Measurements from ENCODE around the gene WSCD2. TPM values are rescaled to one million over a fixed set of nuclear protein-coding genes. Genes with fewer than 3 reads are reported as not detected.

The WSCD2 gene
- total and polyA plus RNA-seq, 2 donors (not counting 3 experiments of a cell fraction or from before 2014, with no cell fraction given), result not detected

DNA sequence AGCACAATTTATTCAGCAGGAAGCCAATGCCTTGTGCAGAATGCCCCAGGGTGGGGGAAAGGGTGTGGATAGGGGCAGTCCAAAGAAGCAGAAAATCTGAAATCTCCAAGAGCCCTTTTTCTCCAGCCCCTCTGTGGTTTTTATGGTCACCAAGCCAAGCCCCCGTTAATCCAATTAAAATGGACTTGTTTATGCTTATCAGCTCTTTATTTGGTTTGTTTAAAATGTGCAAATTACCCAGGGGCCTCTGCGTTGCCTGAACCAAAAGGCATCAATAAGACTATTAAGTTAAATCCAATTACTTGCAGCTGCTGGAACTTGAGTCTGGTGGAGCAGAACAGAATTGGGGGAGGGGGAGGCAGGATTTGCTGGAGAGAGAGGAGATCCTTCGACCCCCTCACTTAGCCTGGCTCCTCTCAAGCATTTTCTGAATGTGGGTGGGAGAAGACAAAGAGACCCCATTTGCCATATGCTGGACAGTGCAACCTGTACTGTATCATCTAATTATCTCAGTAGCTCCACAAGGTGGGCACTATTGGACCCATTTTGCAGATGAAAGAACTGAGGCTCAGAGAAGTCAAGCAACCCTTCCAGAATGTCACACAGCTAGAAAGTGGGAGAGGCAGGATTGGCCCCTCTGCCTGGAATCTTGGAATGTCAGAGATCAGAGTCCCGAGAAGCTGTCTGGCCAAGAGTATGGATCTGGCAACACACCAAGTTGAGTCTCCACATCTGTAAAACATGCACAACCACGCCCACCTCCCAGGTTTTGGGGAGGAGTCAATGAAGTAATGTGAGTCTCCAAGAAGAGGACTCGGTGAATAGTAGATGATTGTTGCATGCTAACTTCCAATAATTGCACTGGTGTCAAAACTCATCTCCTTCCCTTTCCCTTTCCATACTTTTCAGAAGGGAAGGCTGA, 143.1 kb downstream of the WSCD2 start:
- H3K9me1 ChIP-seq (replicated peaks; ENCODE audit: control insufficient read depth, extremely low read depth, insufficient read depth, low read length), result no peaks in the 10 kb centered on the region
- no peak overlapping the region for H3K4me3 ChIP-seq (replicated peaks in 1 of 3; ENCODE audit: insufficient read depth in 1 of 3, low read depth in 1 of 3, low read length in 3 of 3)
- H3K4me1 ChIP-seq (ENCODE audit: control insufficient read depth, extremely low read depth, insufficient read depth, low read length), result no peaks in the 10 kb centered on the region
- no peak for TF ChIP-seq EZH2 (IDR thresholded peaks at IDR 0.05; ENCODE audit: borderline replicate concordance, low read depth, low read length, severe bottlenecking)
- no peak for TF ChIP-seq FOS (IDR thresholded peaks at IDR 0.05; ENCODE audit: borderline replicate concordance, insufficient read depth, low read length)
- TF ChIP-seq, protein P1, sequence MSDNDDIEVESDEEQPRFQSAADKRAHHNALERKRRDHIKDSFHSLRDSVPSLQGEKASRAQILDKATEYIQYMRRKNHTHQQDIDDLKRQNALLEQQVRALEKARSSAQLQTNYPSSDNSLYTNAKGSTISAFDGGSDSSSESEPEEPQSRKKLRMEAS (IDR thresholded peaks at IDR 0.05; ENCODE audit: insufficient read depth, insufficient read length), result no peak
- TF ChIP-seq MYC (IDR thresholded peaks at IDR 0.05; ENCODE audit: low read depth, low read length), result no peak
- TF ChIP-seq POLR2AphosphoS5 (IDR thresholded peaks at IDR 0.05; ENCODE audit: insufficient read depth, low read depth, low read length), result no peak
- dilution Hi-C loops (cut with MboI; ENCODE audit: extremely low pct_ligation_motif_present, low sequenced_read_pairs), result no loop called here
- no peak overlapping the region for H3K9ac ChIP-seq (replicated peaks; ENCODE audit: extremely low read depth, insufficient read depth, low read length)
- no peak for DNase-seq (ENCODE audit: low read depth, low spot score)
- BruUV-seq (replicated peaks), result no TSS peak
- FAIRE-seq, result no peak
- no peak overlapping the region for H2AFZ ChIP-seq (ENCODE audit: low read depth, low read length)
- H3K9me3 ChIP-seq (replicated peaks; ENCODE audit: control insufficient read depth, insufficient read depth, low read length), result no peaks in the 10 kb centered on the region
- ChIA-PET POLR2A (no interaction called here), CTCF (no interaction called here)
- intact Hi-C loops (cut with micrococcal nuclease), result no loop called here
- no peaks in the 10 kb centered on the region for H3K36me3 ChIP-seq (ENCODE audit: control insufficient read depth in 2 of 2, extremely low read depth in 1 of 2, insufficient read depth in 2 of 2, low read length in 2 of 2)
- H4K20me1 ChIP-seq (replicated peaks; ENCODE audit: control insufficient read depth, extremely low read depth, insufficient read depth, low read length), result no peaks in the 10 kb centered on the region
- H3K4me2 ChIP-seq (ENCODE audit: insufficient read depth, low read length), result no peak overlapping the region
- H3K27ac ChIP-seq (ENCODE audit: insufficient read depth, low read depth, low read length), result no peak overlapping the region
- no peaks in the 10 kb centered on the region for H3K27me3 ChIP-seq (ENCODE audit: control insufficient read depth in 2 of 2, insufficient read depth in 2 of 2, low read length in 2 of 2)
- no peaks in the 10 kb centered on the region for H3K79me2 ChIP-seq (ENCODE audit: control insufficient read depth, insufficient read depth, low read length)

DNA sequence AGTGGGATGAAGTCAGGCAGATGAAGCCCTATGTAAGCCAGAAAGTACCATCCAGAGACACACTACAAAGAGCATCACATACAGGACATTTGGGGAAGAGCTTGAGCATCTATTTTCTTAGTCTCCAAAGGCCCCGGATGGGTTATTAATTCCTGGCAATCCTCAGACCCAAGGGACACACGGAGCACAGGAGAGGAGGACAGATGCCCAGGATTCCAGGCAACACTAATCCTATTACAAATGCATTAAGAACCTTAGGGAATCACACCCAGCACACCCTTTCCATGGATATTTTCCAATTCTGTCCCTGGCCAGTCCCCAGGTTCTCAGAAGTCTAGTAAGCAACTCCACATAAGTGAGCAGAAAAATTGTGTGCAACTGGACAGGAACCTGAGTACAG, 144.1 kb downstream of the WSCD2 start:
- H4K20me1 ChIP-seq (replicated peaks; ENCODE audit: control insufficient read depth, extremely low read depth, insufficient read depth, low read length), result no peaks in the 10 kb centered on the region
- no peak overlapping the region for H3K4me3 ChIP-seq (replicated peaks in 1 of 3; ENCODE audit: insufficient read depth in 1 of 3, low read depth in 1 of 3, low read length in 3 of 3)
- no peaks in the 10 kb centered on the region for H3K79me2 ChIP-seq (ENCODE audit: control insufficient read depth, insufficient read depth, low read length)
- H3K36me3 ChIP-seq (ENCODE audit: control insufficient read depth in 2 of 2, extremely low read depth in 1 of 2, insufficient read depth in 2 of 2, low read length in 2 of 2), result no peaks in the 10 kb centered on the region
- no peak for FAIRE-seq
- no peak overlapping the region for H2AFZ ChIP-seq (ENCODE audit: low read depth, low read length)
- intact Hi-C loops (cut with micrococcal nuclease) (no loop called here), dilution Hi-C loops (cut with MboI; ENCODE audit: extremely low pct_ligation_motif_present, low sequenced_read_pairs) (no loop called here)
- H3K9me1 ChIP-seq (replicated peaks; ENCODE audit: control insufficient read depth, extremely low read depth, insufficient read depth, low read length), result no peaks in the 10 kb centered on the region
- H3K27ac ChIP-seq (ENCODE audit: insufficient read depth, low read depth, low read length), result no peak overlapping the region
- no peak overlapping the region for H3K4me2 ChIP-seq (ENCODE audit: insufficient read depth, low read length)
- ChIA-PET POLR2A (no interaction called here), CTCF (no interaction called here)
- no peak for TF ChIP-seq POLR2AphosphoS5 (IDR thresholded peaks at IDR 0.05; ENCODE audit: insufficient read depth, low read depth, low read length)
- TF ChIP-seq JUN (IDR thresholded peaks at IDR 0.05; ENCODE audit: borderline replicate concordance, insufficient read depth, insufficient read length, low read depth), result no peak
- TF ChIP-seq FOS (IDR thresholded peaks at IDR 0.05; ENCODE audit: borderline replicate concordance, insufficient read depth, low read length), result no peak
- TF ChIP-seq, protein P1 (IDR thresholded peaks at IDR 0.05; ENCODE audit: insufficient read depth, insufficient read length), result no peak
- TF ChIP-seq EZH2 (IDR thresholded peaks at IDR 0.05; ENCODE audit: borderline replicate concordance, low read depth, low read length, severe bottlenecking), result no peak
- no peak for TF ChIP-seq MYC (IDR thresholded peaks at IDR 0.05; ENCODE audit: low read depth, low read length)
- TF ChIP-seq GATA2 (IDR thresholded peaks at IDR 0.05; ENCODE audit: insufficient read depth, insufficient read length, low read depth, low read length), result no peak
- TF ChIP-seq, protein P2, sequence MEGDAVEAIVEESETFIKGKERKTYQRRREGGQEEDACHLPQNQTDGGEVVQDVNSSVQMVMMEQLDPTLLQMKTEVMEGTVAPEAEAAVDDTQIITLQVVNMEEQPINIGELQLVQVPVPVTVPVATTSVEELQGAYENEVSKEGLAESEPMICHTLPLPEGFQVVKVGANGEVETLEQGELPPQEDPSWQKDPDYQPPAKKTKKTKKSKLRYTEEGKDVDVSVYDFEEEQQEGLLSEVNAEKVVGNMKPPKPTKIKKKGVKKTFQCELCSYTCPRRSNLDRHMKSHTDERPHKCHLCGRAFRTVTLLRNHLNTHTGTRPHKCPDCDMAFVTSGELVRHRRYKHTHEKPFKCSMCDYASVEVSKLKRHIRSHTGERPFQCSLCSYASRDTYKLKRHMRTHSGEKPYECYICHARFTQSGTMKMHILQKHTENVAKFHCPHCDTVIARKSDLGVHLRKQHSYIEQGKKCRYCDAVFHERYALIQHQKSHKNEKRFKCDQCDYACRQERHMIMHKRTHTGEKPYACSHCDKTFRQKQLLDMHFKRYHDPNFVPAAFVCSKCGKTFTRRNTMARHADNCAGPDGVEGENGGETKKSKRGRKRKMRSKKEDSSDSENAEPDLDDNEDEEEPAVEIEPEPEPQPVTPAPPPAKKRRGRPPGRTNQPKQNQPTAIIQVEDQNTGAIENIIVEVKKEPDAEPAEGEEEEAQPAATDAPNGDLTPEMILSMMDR (IDR thresholded peaks at IDR 0.05; ENCODE audit: extremely low read depth in 1 of 2, insufficient read depth in 1 of 2, low read depth in 1 of 2, low read length in 2 of 2), result no peak
- no peak for TF ChIP-seq POLR2A (IDR thresholded peaks at IDR 0.05; ENCODE audit: low read depth, low read length)
- no peaks in the 10 kb centered on the region for H3K9me3 ChIP-seq (replicated peaks; ENCODE audit: control insufficient read depth, insufficient read depth, low read length)
- no peak overlapping the region for H3K9ac ChIP-seq (replicated peaks; ENCODE audit: extremely low read depth, insufficient read depth, low read length)
- BruUV-seq (replicated peaks), result no TSS peak
- no peak for DNase-seq (ENCODE audit: low read depth, low spot score)
- no peaks in the 10 kb centered on the region for H3K27me3 ChIP-seq (ENCODE audit: control insufficient read depth in 2 of 2, insufficient read depth in 2 of 2, low read length in 2 of 2)
- no peaks in the 10 kb centered on the region for H3K4me1 ChIP-seq (ENCODE audit: control insufficient read depth, extremely low read depth, insufficient read depth, low read length)
